Loucy (cell line): ENCODE data around the gene KCNQ5.

Experiments
- H2AFZ ChIP-seq: fragments of 200-600 bp; sonication (generic); 2 replicates; pipeline ENCODE4 v1.6.0; 2016; ENCODE audit warnings: antibody characterized with exemption, mild to moderate bottlenecking, low read length, moderate library complexity
- H3F3A ChIP-seq: fragments of 200-600 bp; 2 replicates; pipeline ENCODE4 v1.6.0; 2016; ENCODE audit warnings: antibody characterized with exemption, low read depth, mild to moderate bottlenecking
- H3K27me3 ChIP-seq: fragments of 200-600 bp; sonication (generic); 2 replicates; pipeline ENCODE4 v1.6.1; 2014; ENCODE audit warnings: low read length, mild to moderate bottlenecking; ENCODE audit not compliant: insufficient read depth, poor library complexity, severe bottlenecking
- H3K36me3 ChIP-seq: fragments of 200-600 bp; sonication (generic); 2 replicates; pipeline ENCODE4 v1.6.1; 2016; ENCODE audit warnings: low read length; ENCODE audit not compliant: insufficient read depth
- H3K4me1 ChIP-seq: fragments of 200-600 bp; sonication (generic); 2 replicates; pipeline ENCODE4 v1.5.1; 2014; ENCODE audit warnings: low read length, mild to moderate bottlenecking; ENCODE audit not compliant: insufficient read depth, poor library complexity, severe bottlenecking
- H3K4me2 ChIP-seq: fragments of 200-600 bp; sonication (generic); 2 replicates; pipeline ENCODE4 v1.6.0; 2014; ENCODE audit warnings: antibody characterized with exemption, low read length, low read depth, mild to moderate bottlenecking; ENCODE audit not compliant: poor library complexity, severe bottlenecking
- H3K4me3 ChIP-seq: fragments of 200-600 bp; sonication (generic); 2 replicates; pipeline ENCODE4 v1.5.1; 2014; ENCODE audit warnings: low read length, mild to moderate bottlenecking, mixed read lengths; ENCODE audit not compliant: poor library complexity, severe bottlenecking
- H3K79me2 ChIP-seq: fragments of 200-600 bp; sonication (generic); 2 replicates; pipeline ENCODE4 v1.6.1; 2014; ENCODE audit warnings: low read length; ENCODE audit not compliant: insufficient read depth
- H3K9ac ChIP-seq: fragments of 200-600 bp; sonication (generic); 2 replicates; pipeline ENCODE4 v1.6.0; 2014; ENCODE audit warnings: mild to moderate bottlenecking, low read depth, low read length, moderate library complexity; ENCODE audit not compliant: poor library complexity, severe bottlenecking
- H3K9me2 ChIP-seq: fragments of 200-600 bp; sonication (generic); replicated peaks from 2 replicates; pipeline ENCODE4 v1.6.1; 2016; ENCODE audit warnings: low read depth, low read length, mixed read lengths
- H3K9me3 ChIP-seq: fragments of 200-600 bp; sonication (generic); 2 replicates; pipeline ENCODE4 v1.6.1; 2014; ENCODE audit warnings: mild to moderate bottlenecking, antibody characterized with exemption, low read length, low read depth; ENCODE audit not compliant: insufficient read depth
- H4K20me1 ChIP-seq: fragments of 200-600 bp; sonication (generic); 2 replicates; pipeline ENCODE4 v1.6.0; 2014; ENCODE audit warnings: antibody characterized with exemption, low read length, mild to moderate bottlenecking; ENCODE audit not compliant: insufficient read depth, poor library complexity, severe bottlenecking
- EZH2phosphoT487 ChIP-seq: fragments of 200-600 bp; IDR thresholded peaks from 2 replicates; pipeline ENCODE4 v1.6.1; 2018; ENCODE audit warnings: antibody characterized with exemption, mild to moderate bottlenecking, moderate library complexity, borderline replicate concordance
- TF ChIP-seq, protein P1 (sequence below): fragments of 200-600 bp; sonication (generic); conservative IDR thresholded peaks from 2 replicates; pipeline ENCODE4 v1.5.1; 2014; ENCODE audit warnings: mild to moderate bottlenecking, antibody characterized with exemption, low read length

Gene KCNQ5

DNA sequence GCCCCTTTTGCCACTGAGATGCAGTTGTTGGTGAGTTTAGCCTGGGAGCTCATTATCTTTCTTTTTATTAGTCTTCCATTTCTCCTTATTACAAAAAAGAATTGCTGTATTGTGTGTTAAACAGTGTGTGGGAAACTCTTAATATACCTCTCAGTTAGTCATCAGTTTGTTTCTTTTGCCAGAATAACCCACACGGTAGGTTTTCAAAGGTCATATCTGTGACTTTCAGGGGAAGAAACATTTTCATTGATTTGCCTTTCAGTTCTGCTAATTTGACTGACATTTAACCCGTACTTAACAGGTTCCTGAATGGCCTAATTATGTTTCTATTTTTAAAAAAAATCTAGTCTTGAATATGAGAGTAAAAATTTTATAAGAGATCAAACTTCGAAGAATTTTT is 458.1 kb downstream of the KCNQ5 start:
- Histone ChIP-seq H3K9me2 (no peaks in the 10 kb centered on the region), H3K27me3 (no peaks in the 10 kb centered on the region), H3K9ac (no peak overlapping the region), H3K4me2 (no peak overlapping the region), H3K36me3 (no peaks in the 10 kb centered on the region), H3F3A (no peaks in the 10 kb centered on the region), H3K4me1 (no peaks in the 10 kb centered on the region), H3K79me2 (no peaks in the 10 kb centered on the region), H3K4me3 (no peak overlapping the region), H4K20me1 (no peaks in the 10 kb centered on the region), H2AFZ (no peak overlapping the region), H3K9me3 (no peaks in the 10 kb centered on the region)
- TF ChIP-seq EZH2phosphoT487, result no peak
- TF ChIP-seq, protein P1, sequence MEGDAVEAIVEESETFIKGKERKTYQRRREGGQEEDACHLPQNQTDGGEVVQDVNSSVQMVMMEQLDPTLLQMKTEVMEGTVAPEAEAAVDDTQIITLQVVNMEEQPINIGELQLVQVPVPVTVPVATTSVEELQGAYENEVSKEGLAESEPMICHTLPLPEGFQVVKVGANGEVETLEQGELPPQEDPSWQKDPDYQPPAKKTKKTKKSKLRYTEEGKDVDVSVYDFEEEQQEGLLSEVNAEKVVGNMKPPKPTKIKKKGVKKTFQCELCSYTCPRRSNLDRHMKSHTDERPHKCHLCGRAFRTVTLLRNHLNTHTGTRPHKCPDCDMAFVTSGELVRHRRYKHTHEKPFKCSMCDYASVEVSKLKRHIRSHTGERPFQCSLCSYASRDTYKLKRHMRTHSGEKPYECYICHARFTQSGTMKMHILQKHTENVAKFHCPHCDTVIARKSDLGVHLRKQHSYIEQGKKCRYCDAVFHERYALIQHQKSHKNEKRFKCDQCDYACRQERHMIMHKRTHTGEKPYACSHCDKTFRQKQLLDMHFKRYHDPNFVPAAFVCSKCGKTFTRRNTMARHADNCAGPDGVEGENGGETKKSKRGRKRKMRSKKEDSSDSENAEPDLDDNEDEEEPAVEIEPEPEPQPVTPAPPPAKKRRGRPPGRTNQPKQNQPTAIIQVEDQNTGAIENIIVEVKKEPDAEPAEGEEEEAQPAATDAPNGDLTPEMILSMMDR, result no peak

DNA sequence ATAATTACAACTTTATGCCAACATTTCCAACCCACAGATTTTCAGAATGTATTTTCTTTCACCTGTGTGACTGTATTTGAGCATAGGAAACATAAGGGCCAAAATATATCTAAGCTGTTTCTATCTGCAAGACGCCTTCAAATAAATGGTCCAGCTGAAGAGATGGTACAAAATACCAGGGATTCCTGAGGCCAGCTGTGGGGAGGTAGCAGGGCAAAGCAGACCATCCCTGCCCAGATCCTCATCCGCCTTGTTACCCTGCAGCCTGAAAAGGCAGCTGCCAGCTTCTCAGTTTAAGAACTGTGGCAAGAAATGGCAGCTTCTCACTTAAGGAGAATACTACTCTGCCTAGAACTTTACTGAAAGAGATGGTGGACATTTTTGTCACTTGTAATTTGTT is 460.1 kb downstream of the KCNQ5 start:
- Histone ChIP-seq H3K27me3 (no peaks in the 10 kb centered on the region), H3K4me2 (no peak overlapping the region), H3K4me1 (no peaks in the 10 kb centered on the region), H3K79me2 (no peaks in the 10 kb centered on the region), H3K4me3 (no peak overlapping the region), H3K9me2 (no peaks in the 10 kb centered on the region), H3K9ac (no peak overlapping the region), H2AFZ (no peak overlapping the region), H3F3A (no peaks in the 10 kb centered on the region), H4K20me1 (no peaks in the 10 kb centered on the region), H3K9me3 (no peaks in the 10 kb centered on the region), H3K36me3 (no peaks in the 10 kb centered on the region)
- TF ChIP-seq, protein P1, result no peak
- TF ChIP-seq EZH2phosphoT487, result no peak

GRCh38 chr6:73083886-73084285 is 462.0 kb downstream of the KCNQ5 start:
- H2AFZ ChIP-seq, result no peak overlapping the region
- TF ChIP-seq, protein P1, result no peak
- TF ChIP-seq EZH2phosphoT487, result no peak
- H3F3A ChIP-seq, result no peaks in the 10 kb centered on the region
- H3K9me3 ChIP-seq, result no peaks in the 10 kb centered on the region
- H4K20me1 ChIP-seq, result no peaks in the 10 kb centered on the region
- no peaks in the 10 kb centered on the region for H3K27me3 ChIP-seq
- no peaks in the 10 kb centered on the region for H3K4me1 ChIP-seq
- H3K36me3 ChIP-seq, result no peaks in the 10 kb centered on the region
- no peak overlapping the region for H3K4me2 ChIP-seq
- no peak overlapping the region for H3K9ac ChIP-seq
- no peaks in the 10 kb centered on the region for H3K9me2 ChIP-seq
- no peaks in the 10 kb centered on the region for H3K79me2 ChIP-seq
- no peak overlapping the region for H3K4me3 ChIP-seq
